DOHH2 (cell line): ENCODE results near the gene DPT.

Source experiments
- EZH2phosphoT487 ChIP-seq: fragments of 200-600 bp; sonication (generic); IDR thresholded peaks from 2 replicates; pipeline ENCODE4 v1.6.1; 2017; ENCODE audit warnings: borderline replicate concordance, mild to moderate bottlenecking, antibody characterized with exemption, low read length, moderate library complexity, mixed read lengths
- TF ChIP-seq, protein P1 (sequence below): fragments of 200-600 bp; sonication (generic); IDR thresholded peaks from one replicate; pipeline ENCODE4 v1.5.1; 2014; ENCODE audit warnings: antibody characterized with exemption, mild to moderate bottlenecking, low read depth, low read length; ENCODE audit not compliant: poor library complexity, severe bottlenecking

DNA sequence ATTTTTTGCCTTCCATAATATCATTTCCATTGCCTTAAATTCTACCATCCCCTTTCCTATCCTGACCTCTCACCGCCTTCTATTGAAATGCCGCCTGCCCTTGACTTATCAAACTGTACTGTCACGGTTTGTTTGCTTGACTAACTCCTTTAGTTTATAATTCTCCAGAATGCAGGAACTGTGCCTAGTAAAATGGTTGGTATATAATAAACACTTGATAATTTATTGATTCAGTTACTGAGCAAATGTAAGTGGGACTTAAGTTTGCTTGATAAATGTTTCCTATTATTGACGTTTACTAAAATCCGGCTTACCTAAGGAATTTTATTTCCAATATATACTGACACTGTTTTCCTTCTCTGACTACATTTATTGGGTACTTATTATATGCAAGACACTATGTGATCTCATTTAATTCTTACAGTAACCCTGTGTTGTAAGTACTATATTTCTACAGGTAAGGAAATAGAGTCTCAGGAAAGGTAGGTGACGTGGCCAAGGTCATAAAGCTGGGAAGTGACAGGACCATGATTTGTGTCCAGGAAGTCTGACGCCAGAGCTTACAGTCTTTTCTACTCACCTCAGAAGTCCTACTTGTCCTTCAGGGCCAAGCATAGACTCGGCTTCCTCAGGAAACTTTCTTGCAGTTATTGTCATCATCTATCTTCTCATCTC lies 35.7 kb downstream of the DPT start:
- TF ChIP-seq, protein P1, sequence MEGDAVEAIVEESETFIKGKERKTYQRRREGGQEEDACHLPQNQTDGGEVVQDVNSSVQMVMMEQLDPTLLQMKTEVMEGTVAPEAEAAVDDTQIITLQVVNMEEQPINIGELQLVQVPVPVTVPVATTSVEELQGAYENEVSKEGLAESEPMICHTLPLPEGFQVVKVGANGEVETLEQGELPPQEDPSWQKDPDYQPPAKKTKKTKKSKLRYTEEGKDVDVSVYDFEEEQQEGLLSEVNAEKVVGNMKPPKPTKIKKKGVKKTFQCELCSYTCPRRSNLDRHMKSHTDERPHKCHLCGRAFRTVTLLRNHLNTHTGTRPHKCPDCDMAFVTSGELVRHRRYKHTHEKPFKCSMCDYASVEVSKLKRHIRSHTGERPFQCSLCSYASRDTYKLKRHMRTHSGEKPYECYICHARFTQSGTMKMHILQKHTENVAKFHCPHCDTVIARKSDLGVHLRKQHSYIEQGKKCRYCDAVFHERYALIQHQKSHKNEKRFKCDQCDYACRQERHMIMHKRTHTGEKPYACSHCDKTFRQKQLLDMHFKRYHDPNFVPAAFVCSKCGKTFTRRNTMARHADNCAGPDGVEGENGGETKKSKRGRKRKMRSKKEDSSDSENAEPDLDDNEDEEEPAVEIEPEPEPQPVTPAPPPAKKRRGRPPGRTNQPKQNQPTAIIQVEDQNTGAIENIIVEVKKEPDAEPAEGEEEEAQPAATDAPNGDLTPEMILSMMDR, result no peak
- no peak for TF ChIP-seq EZH2phosphoT487
